WTC11 (cell line): ENCODE results near the gene HIBADH. TPM values are rescaled to one million over a fixed set of nuclear protein-coding genes. Genes with fewer than 3 reads are reported as not detected.

ENCODE experiments used
- ATAC-seq: fragments of 200-7000 bp; cut with Tn5 transposase; 2 replicates; pipeline ENCODE4 v1.10.0; 2021; ENCODE audit warnings: mild to moderate bottlenecking, moderate library complexity
- CTCF ChIA-PET: fragments of 300-600 bp; sonication (Branson Sonifier 250); formaldehyde crosslinking; loops from one replicate; lab custom pipeline; 2021; ENCODE audit warnings: antibody characterized with exemption; lab: Charles Lee
- POLR2A ChIA-PET: fragments of 350-600 bp; sonication (Branson Sonifier 250); formaldehyde crosslinking; loops from one replicate; lab custom pipeline; 2021; ENCODE audit warnings: antibody characterized with exemption; lab: Charles Lee
- DNase-seq: peaks from one replicate; pipeline ENCODE4 v3.0.0; 2021; ENCODE audit warnings: low spot score
- H3K27ac Mint-ChIP-seq: 2 replicates; pipeline ENCODE4 v1.8.0; 2021; ENCODE audit warnings: mixed read lengths
- H3K27me3 Mint-ChIP-seq: 2 replicates; pipeline ENCODE4 v1.8.0; 2021; ENCODE audit warnings: low read depth, mild to moderate bottlenecking, moderate library complexity, mixed read lengths
- H3K36me3 Mint-ChIP-seq: 2 replicates; pipeline ENCODE4 v1.8.0; 2021; ENCODE audit warnings: mixed read lengths
- H3K4me1 Mint-ChIP-seq: 2 replicates; pipeline ENCODE4 v1.8.0; 2022; ENCODE audit warnings: mixed read lengths
- H3K4me3 Mint-ChIP-seq: 2 replicates; pipeline ENCODE4 v1.8.0; 2021; ENCODE audit warnings: mild to moderate bottlenecking, moderate library complexity, mixed read lengths
- H3K9me3 Mint-ChIP-seq: 2 replicates; pipeline ENCODE4 v1.8.0; 2021; ENCODE audit warnings: mixed read lengths
- CREB1 ChIP-seq: sonication (generic); formaldehyde crosslinking; IDR thresholded peaks from 2 replicates; pipeline ENCODE4 v1.8.0; 2023; ENCODE audit warnings: mild to moderate bottlenecking, missing genetic modification reagents
- ETV6 ChIP-seq: sonication (generic); formaldehyde crosslinking; IDR thresholded peaks from 2 replicates; pipeline ENCODE4 v1.8.1; 2022; ENCODE audit warnings: mild to moderate bottlenecking, missing genetic modification reagents
- FOXK1 ChIP-seq: sonication (generic); formaldehyde crosslinking; IDR thresholded peaks from 2 replicates; pipeline ENCODE4 v1.8.0; 2022; ENCODE audit warnings: mild to moderate bottlenecking, moderate library complexity, missing genetic modification reagents
- GRHL2 ChIP-seq: fragments of 250-450 bp; sonication (Bioruptor Pico); IDR thresholded peaks from 2 replicates; pipeline ENCODE4 v1.8.0; 2022; ENCODE audit warnings: mild to moderate bottlenecking, moderate library complexity; ENCODE audit not compliant: insufficient replicate concordance, severe bottlenecking
- IRF1 ChIP-seq: sonication (generic); formaldehyde crosslinking; IDR thresholded peaks from 2 replicates; pipeline ENCODE4 v1.8.0; 2023; ENCODE audit warnings: missing genetic modification reagents
- MXD4 ChIP-seq: fragments of 250-450 bp; sonication (Bioruptor Pico); IDR thresholded peaks from 2 replicates; pipeline ENCODE4 v1.8.0; 2021; ENCODE audit warnings: mild to moderate bottlenecking, moderate library complexity, borderline replicate concordance
- OVOL2 ChIP-seq: fragments of 250-450 bp; sonication (Bioruptor Pico); IDR thresholded peaks from 2 replicates; pipeline ENCODE4 v1.9.0; 2021; ENCODE audit warnings: mild to moderate bottlenecking, borderline replicate concordance
- SMAD3 ChIP-seq: sonication (generic); formaldehyde crosslinking; IDR thresholded peaks from 2 replicates; pipeline ENCODE4 v1.8.0; 2022; ENCODE audit warnings: missing genetic modification reagents, mild to moderate bottlenecking, borderline replicate concordance
- TEAD4 ChIP-seq: sonication (generic); formaldehyde crosslinking; IDR thresholded peaks from 2 replicates; pipeline ENCODE4 v1.8.0; 2022; ENCODE audit warnings: mild to moderate bottlenecking, missing genetic modification reagents
- ZBTB21 ChIP-seq: sonication (generic); formaldehyde crosslinking; IDR thresholded peaks from 2 replicates; pipeline ENCODE4 v1.8.1; 2023; ENCODE audit warnings: mild to moderate bottlenecking, missing genetic modification reagents, borderline replicate concordance
- ZNF121 ChIP-seq: sonication (generic); formaldehyde crosslinking; IDR thresholded peaks from 2 replicates; pipeline ENCODE4 v1.8.0; 2023; ENCODE audit warnings: missing genetic modification reagents
- ZNF138 ChIP-seq: sonication (generic); formaldehyde crosslinking; conservative IDR thresholded peaks from 2 replicates; pipeline ENCODE4 v1.8.1; 2022; ENCODE audit warnings: mild to moderate bottlenecking, moderate library complexity, missing genetic modification reagents
- ZNF232 ChIP-seq: sonication (generic); formaldehyde crosslinking; IDR thresholded peaks from 2 replicates; pipeline ENCODE4 v1.8.0; 2022; ENCODE audit warnings: mild to moderate bottlenecking, missing genetic modification reagents
- ZNF281 ChIP-seq: sonication (generic); formaldehyde crosslinking; IDR thresholded peaks from 2 replicates; pipeline ENCODE4 v1.8.0; 2023; ENCODE audit warnings: mild to moderate bottlenecking, missing genetic modification reagents
- ZNF423 ChIP-seq: fragments of 250-450 bp; sonication (Bioruptor Pico); IDR thresholded peaks from 2 replicates; pipeline ENCODE4 v2.1.2; 2022; ENCODE audit warnings: mild to moderate bottlenecking, moderate library complexity
- ZNF425 ChIP-seq: fragments of 250-450 bp; sonication (Bioruptor Pico); conservative IDR thresholded peaks from 2 replicates; pipeline ENCODE4 v1.9.0; 2021; ENCODE audit warnings: mild to moderate bottlenecking
- total RNA-seq: library from RNA; stranded (reverse); gene quantifications from 3 replicates; pipeline ENCODE4 v1.2.3, GENCODE V29; 2021
- TF ChIP-seq, protein P1 (sequence below): fragments of 250-450 bp; sonication (Bioruptor Pico); IDR thresholded peaks from 2 replicates; pipeline ENCODE4 v1.8.0; 2021; ENCODE audit warnings: mild to moderate bottlenecking
- TF ChIP-seq, protein P2 (sequence below): sonication (generic); formaldehyde crosslinking; IDR thresholded peaks from 2 replicates; pipeline ENCODE4 v1.8.1; 2022; ENCODE audit warnings: missing genetic modification reagents, borderline replicate concordance
- TF ChIP-seq, protein P3 (sequence below): sonication (generic); formaldehyde crosslinking; IDR thresholded peaks from 2 replicates; pipeline ENCODE4 v1.8.0; 2023; ENCODE audit warnings: missing genetic modification reagents, mild to moderate bottlenecking, borderline replicate concordance

Gene HIBADH
- total RNA-seq, 1 experiment from 2014 or later = 27.9 TPM

GRCh38 chr7:27581119-27581518 lies 81.6 kb downstream of the HIBADH start:
- TF ChIP-seq ZNF425 (CRISPR knock-in tag) (no peak), MXD4 (CRISPR knock-in tag) (no peak), IRF1 (CRISPR knock-in tag) (no peak), FOXK1 (CRISPR knock-in tag) (no peak), ZNF138 (CRISPR knock-in tag) (no peak), SMAD3 (CRISPR knock-in tag) (no peak)
- TF ChIP-seq, protein P1, sequence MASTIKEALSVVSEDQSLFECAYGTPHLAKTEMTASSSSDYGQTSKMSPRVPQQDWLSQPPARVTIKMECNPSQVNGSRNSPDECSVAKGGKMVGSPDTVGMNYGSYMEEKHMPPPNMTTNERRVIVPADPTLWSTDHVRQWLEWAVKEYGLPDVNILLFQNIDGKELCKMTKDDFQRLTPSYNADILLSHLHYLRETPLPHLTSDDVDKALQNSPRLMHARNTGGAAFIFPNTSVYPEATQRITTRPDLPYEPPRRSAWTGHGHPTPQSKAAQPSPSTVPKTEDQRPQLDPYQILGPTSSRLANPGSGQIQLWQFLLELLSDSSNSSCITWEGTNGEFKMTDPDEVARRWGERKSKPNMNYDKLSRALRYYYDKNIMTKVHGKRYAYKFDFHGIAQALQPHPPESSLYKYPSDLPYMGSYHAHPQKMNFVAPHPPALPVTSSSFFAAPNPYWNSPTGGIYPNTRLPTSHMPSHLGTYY = no peak
- Mint-ChIP-seq H3K4me3 (no peak overlapping the region), H3K9me3 (no peaks in the 10 kb centered on the region), H3K27ac (no peak overlapping the region), H3K36me3 (no peaks in the 10 kb centered on the region), H3K4me1 (peaks cover 7% of the 10 kb centered on the region), H3K27me3 (no peaks in the 10 kb centered on the region)
- ChIA-PET POLR2A (no interaction called here), CTCF (no interaction called here)
- DNase-seq (no peak), ATAC-seq (no peak)

- no peaks in the 10 kb centered on the region for H3K27me3 Mint-ChIP-seq
- H3K4me3 Mint-ChIP-seq = no peak overlapping the region
- ChIA-PET CTCF (no interaction called here), POLR2A (no interaction called here)
- DNase-seq (no peak), ATAC-seq (no peak)
- H3K9me3 Mint-ChIP-seq = no peaks in the 10 kb centered on the region
- peaks cover 11% of the 10 kb centered on the region for H3K4me1 Mint-ChIP-seq
- no peaks in the 10 kb centered on the region for H3K36me3 Mint-ChIP-seq
- H3K27ac Mint-ChIP-seq = no peak overlapping the region
- no peak for TF ChIP-seq ZBTB21 (CRISPR knock-in tag)
- TF ChIP-seq, protein P2, sequence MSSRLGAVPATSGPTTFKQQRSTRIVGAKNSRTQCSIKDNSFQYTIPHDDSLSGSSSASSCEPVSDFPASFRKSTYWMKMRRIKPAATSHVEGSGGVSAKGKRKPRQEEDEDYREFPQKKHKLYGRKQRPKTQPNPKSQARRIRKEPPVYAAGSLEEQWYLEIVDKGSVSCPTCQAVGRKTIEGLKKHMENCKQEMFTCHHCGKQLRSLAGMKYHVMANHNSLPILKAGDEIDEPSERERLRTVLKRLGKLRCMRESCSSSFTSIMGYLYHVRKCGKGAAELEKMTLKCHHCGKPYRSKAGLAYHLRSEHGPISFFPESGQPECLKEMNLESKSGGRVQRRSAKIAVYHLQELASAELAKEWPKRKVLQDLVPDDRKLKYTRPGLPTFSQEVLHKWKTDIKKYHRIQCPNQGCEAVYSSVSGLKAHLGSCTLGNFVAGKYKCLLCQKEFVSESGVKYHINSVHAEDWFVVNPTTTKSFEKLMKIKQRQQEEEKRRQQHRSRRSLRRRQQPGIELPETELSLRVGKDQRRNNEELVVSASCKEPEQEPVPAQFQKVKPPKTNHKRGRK = no peak
- TF ChIP-seq ZNF232 (CRISPR knock-in tag) = no peak
- no peak for TF ChIP-seq GRHL2 (CRISPR knock-in tag)
- no peak for TF ChIP-seq TEAD4 (CRISPR knock-in tag)
- TF ChIP-seq IRF1 (CRISPR knock-in tag) = no peak
- no peak for TF ChIP-seq CREB1
- TF ChIP-seq, protein P3, sequence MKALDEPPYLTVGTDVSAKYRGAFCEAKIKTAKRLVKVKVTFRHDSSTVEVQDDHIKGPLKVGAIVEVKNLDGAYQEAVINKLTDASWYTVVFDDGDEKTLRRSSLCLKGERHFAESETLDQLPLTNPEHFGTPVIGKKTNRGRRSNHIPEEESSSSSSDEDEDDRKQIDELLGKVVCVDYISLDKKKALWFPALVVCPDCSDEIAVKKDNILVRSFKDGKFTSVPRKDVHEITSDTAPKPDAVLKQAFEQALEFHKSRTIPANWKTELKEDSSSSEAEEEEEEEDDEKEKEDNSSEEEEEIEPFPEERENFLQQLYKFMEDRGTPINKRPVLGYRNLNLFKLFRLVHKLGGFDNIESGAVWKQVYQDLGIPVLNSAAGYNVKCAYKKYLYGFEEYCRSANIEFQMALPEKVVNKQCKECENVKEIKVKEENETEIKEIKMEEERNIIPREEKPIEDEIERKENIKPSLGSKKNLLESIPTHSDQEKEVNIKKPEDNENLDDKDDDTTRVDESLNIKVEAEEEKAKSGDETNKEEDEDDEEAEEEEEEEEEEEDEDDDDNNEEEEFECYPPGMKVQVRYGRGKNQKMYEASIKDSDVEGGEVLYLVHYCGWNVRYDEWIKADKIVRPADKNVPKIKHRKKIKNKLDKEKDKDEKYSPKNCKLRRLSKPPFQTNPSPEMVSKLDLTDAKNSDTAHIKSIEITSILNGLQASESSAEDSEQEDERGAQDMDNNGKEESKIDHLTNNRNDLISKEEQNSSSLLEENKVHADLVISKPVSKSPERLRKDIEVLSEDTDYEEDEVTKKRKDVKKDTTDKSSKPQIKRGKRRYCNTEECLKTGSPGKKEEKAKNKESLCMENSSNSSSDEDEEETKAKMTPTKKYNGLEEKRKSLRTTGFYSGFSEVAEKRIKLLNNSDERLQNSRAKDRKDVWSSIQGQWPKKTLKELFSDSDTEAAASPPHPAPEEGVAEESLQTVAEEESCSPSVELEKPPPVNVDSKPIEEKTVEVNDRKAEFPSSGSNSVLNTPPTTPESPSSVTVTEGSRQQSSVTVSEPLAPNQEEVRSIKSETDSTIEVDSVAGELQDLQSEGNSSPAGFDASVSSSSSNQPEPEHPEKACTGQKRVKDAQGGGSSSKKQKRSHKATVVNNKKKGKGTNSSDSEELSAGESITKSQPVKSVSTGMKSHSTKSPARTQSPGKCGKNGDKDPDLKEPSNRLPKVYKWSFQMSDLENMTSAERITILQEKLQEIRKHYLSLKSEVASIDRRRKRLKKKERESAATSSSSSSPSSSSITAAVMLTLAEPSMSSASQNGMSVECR = no peak
- TF ChIP-seq ZNF121 = no peak
- TF ChIP-seq ZNF281 (CRISPR knock-in tag) = no peak
- TF ChIP-seq ZNF423 = no peak
- no peak for TF ChIP-seq ETV6 (CRISPR knock-in tag)
- no peak for TF ChIP-seq OVOL2 (CRISPR knock-in tag)
Observed at GRCh38 chr7:27579565-27579964, 83.1 kb downstream of the HIBADH start.
